ENCODE measurements around the gene RALB. TPM values are rescaled to one million over a fixed set of nuclear protein-coding genes. Genes with fewer than 3 reads are reported as not detected.
"Not testable (repeated sequence)": the region's sequence is repeated elsewhere in the genome, so short reads cannot be mapped to it uniquely, and the experiment has no call there.

Gene RALB
- total and polyA plus RNA-seq, 9 donors: 42.4 to 73.0 (median 57.2) TPM

DNA sequence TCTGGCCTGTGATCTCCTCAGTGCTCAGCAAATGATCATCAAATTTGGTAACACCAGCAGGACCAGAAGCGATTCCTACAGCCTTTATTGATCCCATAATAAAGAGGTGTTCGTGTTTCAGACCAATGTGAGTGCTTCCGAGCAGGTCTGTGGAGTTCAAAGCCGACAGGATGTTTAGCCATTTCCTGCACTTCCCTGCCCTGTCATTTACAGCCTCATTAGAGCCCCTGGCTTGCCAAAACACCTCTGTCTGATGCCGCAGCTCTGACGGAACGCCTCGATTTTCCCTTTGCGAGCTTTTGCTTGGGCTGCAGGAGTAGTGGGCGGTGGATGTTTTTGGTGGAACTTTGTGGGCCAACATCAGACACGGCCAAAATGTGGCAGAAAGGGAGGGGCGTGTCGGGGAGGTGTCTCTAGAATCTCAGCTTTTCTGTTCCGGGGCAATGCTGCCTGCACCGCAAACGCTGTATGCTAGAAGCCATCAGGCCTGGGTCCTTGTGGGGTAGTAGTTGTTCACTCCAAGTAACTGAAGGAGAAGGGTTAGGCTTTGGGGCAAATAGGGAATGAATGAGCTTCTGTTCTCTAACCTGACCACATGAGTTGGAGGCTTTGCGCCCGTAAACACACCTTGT lies 67.2 kb downstream of the RALB start:
- WGBS (ENCODE audit: insufficient coverage): 82% methylated on average over 17 of the region's 18 CpGs
- Histone ChIP-seq H3K36me3 (ENCODE audit: control insufficient read depth, insufficient read depth, low read length) (no peaks in the 10 kb centered on the region), H3K9me3 (replicated peaks; ENCODE audit: control insufficient read depth, low read depth, low read length) (no peaks in the 10 kb centered on the region), H3K4me3 (ENCODE audit: low read length) (no peak overlapping the region), H3K4me1 (ENCODE audit: control insufficient read depth, insufficient read depth, low read length) (peaks cover 42% of the 10 kb centered on the region), H3K27ac (ENCODE audit: low read length) (no peak overlapping the region), H3K27me3 (ENCODE audit: control insufficient read depth, insufficient read depth, low read length) (peaks cover 9% of the 10 kb centered on the region)
- no peak for DNase-seq

DNA sequence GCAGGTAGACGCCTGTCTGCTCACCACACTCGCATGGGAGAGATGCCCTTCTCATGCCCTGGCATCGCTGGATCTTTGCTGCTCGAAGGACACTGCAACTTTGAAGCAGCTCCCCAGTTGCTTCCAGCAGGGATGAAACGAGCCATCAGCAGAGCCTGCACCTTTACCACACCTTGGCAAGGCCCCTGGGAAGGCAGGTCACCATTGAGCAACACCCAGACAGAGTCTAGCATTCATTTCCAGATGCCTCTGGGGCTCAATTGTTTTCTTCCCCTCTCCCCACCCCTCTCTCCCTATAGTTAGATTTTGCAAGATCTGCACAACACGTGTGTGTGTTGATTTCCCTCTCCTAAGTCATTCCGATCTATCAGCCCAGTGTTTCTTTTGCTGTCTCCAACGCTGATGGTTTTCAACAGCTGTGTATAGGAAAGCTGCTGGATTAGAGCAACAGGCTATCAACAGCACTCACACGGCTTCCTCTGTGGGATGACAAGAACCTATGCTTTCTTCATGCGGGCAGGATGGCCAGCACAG lies 67.7 kb downstream of the RALB start:
- peak; percentile 79 for DNase-seq
- no peaks in the 10 kb centered on the region for H3K36me3 ChIP-seq (ENCODE audit: control insufficient read depth, insufficient read depth, low read length)
- H3K4me3 ChIP-seq (ENCODE audit: low read length): no peak overlapping the region
- H3K9me3 ChIP-seq (replicated peaks; ENCODE audit: control insufficient read depth, low read depth, low read length): no peaks in the 10 kb centered on the region
- 87% methylated on average over 5 of the region's 10 CpGs for WGBS (ENCODE audit: insufficient coverage)
- H3K4me1 ChIP-seq (ENCODE audit: control insufficient read depth, insufficient read depth, low read length): peaks cover 44% of the 10 kb centered on the region
- no peak overlapping the region for H3K27ac ChIP-seq (ENCODE audit: low read length)
- peaks cover 9% of the 10 kb centered on the region for H3K27me3 ChIP-seq (ENCODE audit: control insufficient read depth, insufficient read depth, low read length)

DNA sequence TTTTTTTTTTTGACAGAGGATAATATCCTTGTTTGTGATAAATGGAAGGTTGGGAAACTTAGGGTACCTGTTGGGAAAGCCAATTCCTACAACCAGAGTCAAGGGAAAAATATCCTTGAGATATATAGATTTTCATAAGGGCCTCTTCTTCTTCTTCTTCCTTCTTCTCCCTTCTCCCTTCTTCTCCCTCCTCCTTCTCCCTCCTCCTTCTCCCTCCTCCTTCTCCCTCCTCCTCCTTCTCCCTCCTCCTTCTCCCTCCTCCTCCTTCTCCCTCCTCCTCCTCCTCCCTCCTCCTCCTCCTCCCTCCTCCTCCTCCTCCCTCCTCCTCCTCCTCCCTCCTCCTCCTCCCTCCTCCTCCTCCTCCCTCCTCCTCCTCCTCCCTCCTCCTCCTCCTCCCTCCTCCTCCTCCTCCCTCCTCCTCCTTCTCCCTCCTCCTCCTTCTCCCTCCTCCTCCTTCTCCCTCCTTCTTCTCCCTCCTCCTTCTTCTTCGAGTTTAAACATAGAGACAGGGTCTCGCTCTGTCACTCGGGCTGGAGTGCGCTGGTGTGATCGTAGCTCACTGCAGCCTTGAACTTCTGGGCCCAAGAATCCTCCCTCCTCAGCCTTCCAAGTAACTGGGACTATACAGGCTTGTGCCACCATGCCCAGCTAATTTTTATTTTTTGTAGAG lies 68.4 kb downstream of the RALB start:
- H3K27ac ChIP-seq (ENCODE audit: low read length); H3K27me3 ChIP-seq (ENCODE audit: control insufficient read depth, insufficient read depth, low read length); H3K4me3 ChIP-seq (ENCODE audit: low read length); H3K9me3 ChIP-seq (replicated peaks; ENCODE audit: control insufficient read depth, low read depth, low read length); H3K36me3 ChIP-seq (ENCODE audit: control insufficient read depth, insufficient read depth, low read length); DNase-seq: not testable (repeated sequence)
- 100% methylated on average over 4 of the region's 5 CpGs for WGBS (ENCODE audit: insufficient coverage)
- H3K4me1 ChIP-seq (ENCODE audit: control insufficient read depth, insufficient read depth, low read length): peaks cover 44% of the 10 kb centered on the region

DNA sequence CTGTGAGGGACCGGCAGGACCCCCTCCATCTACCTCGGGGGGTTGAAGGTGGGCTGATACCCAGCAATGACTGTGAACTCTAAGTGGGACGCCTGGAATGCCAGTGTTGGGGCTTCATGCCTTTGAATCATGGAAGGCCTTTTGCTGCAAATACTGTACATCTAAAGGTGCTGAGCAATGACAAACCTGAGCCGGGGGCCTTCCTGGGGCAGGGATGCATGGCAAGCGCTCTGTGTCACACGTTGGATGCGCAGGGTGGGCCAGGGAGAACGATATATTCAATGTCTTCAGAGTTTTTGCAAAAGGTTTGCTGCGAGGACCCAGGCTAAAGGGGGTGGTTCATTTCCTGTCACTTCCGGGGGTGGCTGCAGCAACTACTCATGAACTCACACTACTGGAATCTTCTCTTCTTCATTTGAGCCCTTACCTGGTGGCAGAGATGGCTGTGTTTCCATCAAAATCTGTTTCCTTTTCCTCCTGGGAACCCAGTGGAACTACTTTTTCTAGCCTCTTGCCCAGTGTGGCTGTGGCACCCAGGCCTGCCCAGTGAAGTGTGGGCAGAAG lies 69.2 kb downstream of the RALB start:
- H3K27ac ChIP-seq (ENCODE audit: low read length): no peak overlapping the region
- peaks cover 9% of the 10 kb centered on the region for H3K27me3 ChIP-seq (ENCODE audit: control insufficient read depth, insufficient read depth, low read length)
- no peaks in the 10 kb centered on the region for H3K9me3 ChIP-seq (replicated peaks; ENCODE audit: control insufficient read depth, low read depth, low read length)
- no peak for DNase-seq
- 95% methylated on average over 8 of the region's 10 CpGs for WGBS (ENCODE audit: insufficient coverage)
- H3K4me1 ChIP-seq (ENCODE audit: control insufficient read depth, insufficient read depth, low read length): peaks cover 44% of the 10 kb centered on the region
- H3K4me3 ChIP-seq (ENCODE audit: low read length): no peak overlapping the region
- no peaks in the 10 kb centered on the region for H3K36me3 ChIP-seq (ENCODE audit: control insufficient read depth, insufficient read depth, low read length)

DNA sequence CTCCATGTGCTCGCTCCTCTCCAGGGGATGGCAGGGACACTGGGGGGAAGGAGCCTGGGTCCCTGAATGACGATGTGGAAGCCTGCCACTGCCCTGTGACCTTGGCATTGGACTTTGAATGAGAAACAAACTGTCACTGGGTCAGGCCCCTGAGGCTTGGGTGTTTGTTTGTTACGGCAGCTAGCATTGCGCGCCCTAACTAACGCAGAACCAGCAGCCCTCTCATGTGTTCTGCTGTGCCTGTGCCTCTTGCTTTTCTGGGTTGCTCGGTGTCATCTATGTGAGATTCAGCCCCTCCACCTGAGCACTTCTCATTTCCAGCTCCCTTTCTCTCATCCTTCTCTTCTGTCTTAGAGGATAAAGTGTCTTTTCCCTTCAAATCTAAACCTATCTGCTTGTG lies 69.7 kb downstream of the RALB start:
- Histone ChIP-seq H3K4me3 (ENCODE audit: low read length) (no peak overlapping the region), H3K27ac (ENCODE audit: low read length) (no peak overlapping the region), H3K27me3 (ENCODE audit: control insufficient read depth, insufficient read depth, low read length) (peaks cover 12% of the 10 kb centered on the region), H3K36me3 (ENCODE audit: control insufficient read depth, insufficient read depth, low read length) (no peaks in the 10 kb centered on the region), H3K4me1 (ENCODE audit: control insufficient read depth, insufficient read depth, low read length) (peaks cover 44% of the 10 kb centered on the region), H3K9me3 (replicated peaks; ENCODE audit: control insufficient read depth, low read depth, low read length) (no peaks in the 10 kb centered on the region)
- no peak for DNase-seq
- 100% methylated on average over 6 of the region's 7 CpGs for WGBS (ENCODE audit: insufficient coverage)

DNA sequence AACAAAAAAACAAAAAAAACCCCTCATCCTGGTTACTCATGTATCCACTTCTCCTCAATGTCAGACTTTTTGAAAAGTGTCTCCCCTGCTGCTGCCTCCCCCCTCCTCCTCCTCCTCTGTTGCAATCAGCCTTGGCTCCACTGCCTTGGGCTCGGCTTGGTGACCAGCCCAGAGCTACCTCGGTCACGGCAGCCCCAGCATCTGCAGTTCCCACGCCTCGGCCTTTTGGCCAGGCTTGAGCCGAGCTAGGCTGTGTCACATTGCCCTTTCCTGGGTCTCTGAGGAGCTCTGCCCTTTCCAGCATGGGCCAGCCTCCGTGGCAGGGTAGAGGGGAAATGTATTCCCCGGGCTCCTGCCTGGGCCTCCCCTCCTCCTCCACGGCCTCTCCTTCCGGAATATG lies 70.6 kb downstream of the RALB start:
- Histone ChIP-seq H3K27ac (ENCODE audit: low read length) (no peak overlapping the region), H3K4me3 (ENCODE audit: low read length) (no peak overlapping the region), H3K4me1 (ENCODE audit: control insufficient read depth, insufficient read depth, low read length) (peaks cover 43% of the 10 kb centered on the region), H3K9me3 (replicated peaks; ENCODE audit: control insufficient read depth, low read depth, low read length) (no peaks in the 10 kb centered on the region), H3K27me3 (ENCODE audit: control insufficient read depth, insufficient read depth, low read length) (peaks cover 16% of the 10 kb centered on the region), H3K36me3 (ENCODE audit: control insufficient read depth, insufficient read depth, low read length) (no peaks in the 10 kb centered on the region)
- WGBS (ENCODE audit: insufficient coverage): 33% methylated on average over 7 of the region's 10 CpGs
- DNase-seq: peak; percentile 74

DNA sequence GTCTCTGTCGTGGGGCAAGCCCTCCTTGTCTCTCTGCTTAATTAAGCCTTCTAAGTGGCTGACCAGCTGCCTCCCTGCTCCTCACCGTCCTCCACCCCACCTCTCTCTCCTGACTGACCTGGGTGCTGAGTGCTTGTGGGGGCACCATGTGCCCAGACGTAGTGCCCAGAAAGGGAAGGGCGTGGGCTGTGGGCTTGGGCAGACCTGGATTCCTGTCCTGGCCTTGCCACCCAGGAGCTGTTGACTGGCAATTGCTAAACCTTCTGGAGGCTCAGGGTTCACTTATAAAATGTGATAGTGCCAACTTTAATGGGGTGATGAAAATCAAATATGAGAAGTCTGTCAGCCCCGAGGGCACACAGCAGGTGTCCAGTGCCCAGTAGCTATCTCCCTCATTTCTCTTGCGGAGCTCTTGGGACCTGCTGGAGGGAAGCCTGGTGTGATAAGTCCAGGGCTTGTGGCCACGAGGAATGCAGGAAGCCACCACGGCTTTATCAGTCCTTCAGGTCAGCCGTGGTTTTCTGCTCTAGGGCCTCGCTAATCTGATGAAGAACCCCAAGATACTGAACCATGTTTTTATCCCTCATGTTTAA lies 71.3 kb downstream of the RALB start:
- Histone ChIP-seq H3K4me3 (ENCODE audit: low read length) (no peak overlapping the region), H3K27ac (ENCODE audit: low read length) (no peak overlapping the region), H3K27me3 (ENCODE audit: control insufficient read depth, insufficient read depth, low read length) (peaks cover 16% of the 10 kb centered on the region), H3K4me1 (ENCODE audit: control insufficient read depth, insufficient read depth, low read length) (peaks cover 37% of the 10 kb centered on the region), H3K9me3 (replicated peaks; ENCODE audit: control insufficient read depth, low read depth, low read length) (no peaks in the 10 kb centered on the region), H3K36me3 (ENCODE audit: control insufficient read depth, insufficient read depth, low read length) (no peaks in the 10 kb centered on the region)
- DNase-seq: no peak
- 66% methylated on average over 9 of the region's 10 CpGs for WGBS (ENCODE audit: insufficient coverage)

DNA sequence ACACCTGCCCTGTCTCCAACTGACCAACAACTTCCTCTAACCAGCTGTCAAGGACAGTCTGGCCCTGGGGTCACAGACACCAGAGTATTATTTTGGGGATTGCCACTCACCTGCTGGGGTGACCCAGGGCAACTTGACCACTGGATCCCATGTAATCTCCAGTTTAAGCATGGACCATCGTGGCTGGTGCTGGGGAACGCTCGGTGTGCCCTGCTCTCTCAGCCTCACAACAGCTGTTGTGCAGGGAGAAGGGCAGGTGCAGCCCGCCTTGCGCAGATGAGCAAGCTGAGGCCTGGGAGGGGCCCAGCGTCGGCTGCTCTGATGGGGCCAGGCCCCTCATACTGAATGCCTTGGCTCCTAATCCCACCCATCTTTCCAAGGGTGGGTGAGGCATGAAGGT lies 72.3 kb downstream of the RALB start:
- H3K36me3 ChIP-seq (ENCODE audit: control insufficient read depth, insufficient read depth, low read length): no peaks in the 10 kb centered on the region
- DNase-seq: no peak
- peaks cover 30% of the 10 kb centered on the region for H3K4me1 ChIP-seq (ENCODE audit: control insufficient read depth, insufficient read depth, low read length)
- H3K4me3 ChIP-seq (ENCODE audit: low read length): no peak overlapping the region
- H3K27ac ChIP-seq (ENCODE audit: low read length): no peak overlapping the region
- H3K9me3 ChIP-seq (replicated peaks; ENCODE audit: control insufficient read depth, low read depth, low read length): no peaks in the 10 kb centered on the region
- WGBS (ENCODE audit: insufficient coverage): 100% methylated on average over 5 of the region's 7 CpGs
- H3K27me3 ChIP-seq (ENCODE audit: control insufficient read depth, insufficient read depth, low read length): peaks cover 11% of the 10 kb centered on the region

DNA sequence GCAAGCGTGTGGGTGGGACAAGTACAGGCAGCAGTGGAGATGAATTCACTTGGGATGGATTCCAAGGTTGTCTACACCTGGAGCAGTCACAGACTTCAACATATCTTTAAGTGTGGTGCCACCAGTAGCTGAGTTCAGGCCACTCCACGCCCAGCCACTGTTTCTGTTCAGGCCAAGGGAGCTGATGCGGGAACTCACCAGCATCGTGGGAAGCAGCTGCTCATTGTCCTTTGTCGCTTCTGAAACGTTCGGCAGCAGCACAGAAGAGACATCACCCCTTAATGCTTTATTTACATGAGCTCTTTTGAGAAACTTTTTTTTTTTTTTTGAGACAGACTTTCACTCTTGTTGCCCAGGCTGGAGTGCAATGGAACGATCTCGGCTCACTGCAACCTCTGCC lies 73.4 kb downstream of the RALB start:
- H3K4me3 ChIP-seq (ENCODE audit: low read length): no peak overlapping the region
- no peak for DNase-seq
- H3K27ac ChIP-seq (ENCODE audit: low read length): no peak overlapping the region
- peaks cover 11% of the 10 kb centered on the region for H3K27me3 ChIP-seq (ENCODE audit: control insufficient read depth, insufficient read depth, low read length)
- 63% methylated on average over 5 of the region's 9 CpGs for WGBS (ENCODE audit: insufficient coverage)
- H3K36me3 ChIP-seq (ENCODE audit: control insufficient read depth, insufficient read depth, low read length): no peaks in the 10 kb centered on the region
- no peaks in the 10 kb centered on the region for H3K9me3 ChIP-seq (replicated peaks; ENCODE audit: control insufficient read depth, low read depth, low read length)
- H3K4me1 ChIP-seq (ENCODE audit: control insufficient read depth, insufficient read depth, low read length): peaks cover 31% of the 10 kb centered on the region

All from muscle of leg (tissue), 11 donors.